ENCODE results near the gene PXYLP1.
A peak's percentile ranks its signal among the peaks of the same experiment; 100 is the strongest.

Gene PXYLP1

DNA sequence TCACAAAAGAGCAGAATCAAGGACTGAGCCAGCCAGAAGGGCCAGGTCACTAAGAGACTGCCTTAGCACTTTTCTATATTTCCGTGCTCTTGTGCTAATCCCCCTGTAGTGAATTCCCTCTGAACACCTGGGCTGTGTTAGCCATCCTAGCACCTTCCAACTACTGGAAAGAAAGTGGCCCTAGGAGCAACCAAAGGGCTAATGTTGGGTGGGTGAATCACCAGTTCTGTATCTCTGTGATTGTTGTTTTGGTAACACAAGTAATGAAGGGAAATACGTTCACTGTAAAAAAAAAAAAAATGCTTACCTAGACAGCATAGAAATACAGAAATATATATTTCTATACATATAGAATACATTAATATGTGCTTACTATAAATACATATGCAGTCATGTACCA lies 43.9 kb downstream of the PXYLP1 start:
- TF ChIP-seq, protein P1, sequence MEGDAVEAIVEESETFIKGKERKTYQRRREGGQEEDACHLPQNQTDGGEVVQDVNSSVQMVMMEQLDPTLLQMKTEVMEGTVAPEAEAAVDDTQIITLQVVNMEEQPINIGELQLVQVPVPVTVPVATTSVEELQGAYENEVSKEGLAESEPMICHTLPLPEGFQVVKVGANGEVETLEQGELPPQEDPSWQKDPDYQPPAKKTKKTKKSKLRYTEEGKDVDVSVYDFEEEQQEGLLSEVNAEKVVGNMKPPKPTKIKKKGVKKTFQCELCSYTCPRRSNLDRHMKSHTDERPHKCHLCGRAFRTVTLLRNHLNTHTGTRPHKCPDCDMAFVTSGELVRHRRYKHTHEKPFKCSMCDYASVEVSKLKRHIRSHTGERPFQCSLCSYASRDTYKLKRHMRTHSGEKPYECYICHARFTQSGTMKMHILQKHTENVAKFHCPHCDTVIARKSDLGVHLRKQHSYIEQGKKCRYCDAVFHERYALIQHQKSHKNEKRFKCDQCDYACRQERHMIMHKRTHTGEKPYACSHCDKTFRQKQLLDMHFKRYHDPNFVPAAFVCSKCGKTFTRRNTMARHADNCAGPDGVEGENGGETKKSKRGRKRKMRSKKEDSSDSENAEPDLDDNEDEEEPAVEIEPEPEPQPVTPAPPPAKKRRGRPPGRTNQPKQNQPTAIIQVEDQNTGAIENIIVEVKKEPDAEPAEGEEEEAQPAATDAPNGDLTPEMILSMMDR (conservative IDR thresholded peaks at IDR 0.05; ENCODE audit: low read depth) = no peak

DNA sequence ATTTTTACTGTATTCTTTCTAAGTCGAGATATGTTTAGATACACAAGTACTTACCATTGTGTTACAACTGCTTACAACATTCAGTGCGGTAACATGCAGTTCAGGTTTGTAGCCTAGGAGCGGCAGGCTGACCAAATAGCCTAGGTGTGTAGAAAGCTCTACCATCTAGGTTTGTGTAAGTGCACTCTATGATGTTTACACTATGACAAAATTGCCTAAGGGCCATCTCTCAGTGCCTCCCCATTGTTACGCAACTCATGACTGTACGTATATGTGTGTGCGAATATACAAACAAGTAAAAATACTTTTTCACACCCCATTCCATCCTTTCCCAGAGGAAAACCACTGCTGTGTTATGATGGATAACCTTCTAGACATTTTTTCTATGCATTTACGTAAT lies 44.3 kb downstream of the PXYLP1 start:
- DNase-seq (ENCODE audit: low spot score) = peak; percentile 86
- CTCF ChIA-PET = interaction anchor here (1.0 kb wide), 1 partner anchor 176 kb away, joined by 3 read pairs; no protein-coding TSS in a partner anchor
- TF ChIP-seq, protein P1 (conservative IDR thresholded peaks at IDR 0.05; ENCODE audit: low read depth) = no peak
- POLR2A ChIA-PET (ENCODE audit: low non-redundant PET) = no interaction called here
- no peak overlapping the region for H3K27ac ChIP-seq

More for the DNA sequence above, 43.9 kb downstream of the PXYLP1 start:
- H3K27ac ChIP-seq = no peak overlapping the region
- CTCF ChIA-PET = interaction anchor here (1.0 kb wide), 1 partner anchor 177 kb away, joined by 3 read pairs; no protein-coding TSS in a partner anchor
- POLR2A ChIA-PET (ENCODE audit: low non-redundant PET) = no interaction called here
- no peak for DNase-seq (ENCODE audit: low spot score)

DNA sequence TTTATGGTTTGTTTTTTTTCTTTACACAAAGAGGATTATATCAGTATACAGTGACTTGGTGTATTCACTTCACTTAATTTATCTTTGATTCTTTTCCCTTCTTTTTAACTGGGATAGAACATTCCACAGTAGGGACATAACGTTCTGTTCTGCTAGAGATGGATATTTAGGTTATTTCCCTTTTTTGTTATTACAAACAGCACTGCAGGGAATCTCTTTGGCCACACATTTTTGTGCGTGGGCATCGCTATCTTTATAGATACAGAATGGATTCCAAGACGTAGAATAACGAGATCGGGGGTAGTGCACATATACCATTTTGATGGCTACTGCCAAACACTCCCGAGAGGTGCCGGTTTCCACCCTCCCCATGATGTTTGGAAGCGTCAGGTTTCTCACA lies 44.8 kb downstream of the PXYLP1 start:
- ChIA-PET POLR2A (ENCODE audit: low non-redundant PET) (no interaction called here), CTCF (interaction anchor here (1.0 kb wide), 1 partner anchor 176 kb away, joined by 3 read pairs; no protein-coding TSS in a partner anchor)
- no peak overlapping the region for H3K27ac ChIP-seq
- TF ChIP-seq, protein P1 (conservative IDR thresholded peaks at IDR 0.05; ENCODE audit: low read depth) = no peak
- no peak for DNase-seq (ENCODE audit: low spot score)

DNA sequence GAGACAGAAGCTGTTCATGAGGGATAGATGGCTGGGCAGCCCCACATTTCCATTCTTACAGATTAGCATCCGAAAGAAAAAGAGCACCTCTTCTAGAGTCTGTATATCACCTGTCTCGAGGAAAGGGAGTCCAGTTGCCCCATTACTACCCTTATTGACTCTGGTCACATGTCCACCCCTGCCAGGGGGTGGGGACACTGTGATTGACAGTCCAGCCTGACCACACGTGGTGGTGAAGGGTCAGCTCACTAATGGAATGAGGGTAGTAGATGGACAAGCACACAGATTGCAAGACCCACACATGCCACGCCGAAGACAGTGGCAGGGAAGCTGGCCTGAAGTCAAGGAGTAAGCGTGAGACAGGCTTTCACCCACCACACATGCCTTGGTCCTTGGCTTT lies 45.8 kb downstream of the PXYLP1 start:
- ChIA-PET CTCF (no interaction called here), POLR2A (ENCODE audit: low non-redundant PET) (no interaction called here)
- DNase-seq (ENCODE audit: low spot score) = no peak
- no peak overlapping the region for H3K27ac ChIP-seq
- TF ChIP-seq, protein P1 (conservative IDR thresholded peaks at IDR 0.05; ENCODE audit: low read depth) = no peak

DNA sequence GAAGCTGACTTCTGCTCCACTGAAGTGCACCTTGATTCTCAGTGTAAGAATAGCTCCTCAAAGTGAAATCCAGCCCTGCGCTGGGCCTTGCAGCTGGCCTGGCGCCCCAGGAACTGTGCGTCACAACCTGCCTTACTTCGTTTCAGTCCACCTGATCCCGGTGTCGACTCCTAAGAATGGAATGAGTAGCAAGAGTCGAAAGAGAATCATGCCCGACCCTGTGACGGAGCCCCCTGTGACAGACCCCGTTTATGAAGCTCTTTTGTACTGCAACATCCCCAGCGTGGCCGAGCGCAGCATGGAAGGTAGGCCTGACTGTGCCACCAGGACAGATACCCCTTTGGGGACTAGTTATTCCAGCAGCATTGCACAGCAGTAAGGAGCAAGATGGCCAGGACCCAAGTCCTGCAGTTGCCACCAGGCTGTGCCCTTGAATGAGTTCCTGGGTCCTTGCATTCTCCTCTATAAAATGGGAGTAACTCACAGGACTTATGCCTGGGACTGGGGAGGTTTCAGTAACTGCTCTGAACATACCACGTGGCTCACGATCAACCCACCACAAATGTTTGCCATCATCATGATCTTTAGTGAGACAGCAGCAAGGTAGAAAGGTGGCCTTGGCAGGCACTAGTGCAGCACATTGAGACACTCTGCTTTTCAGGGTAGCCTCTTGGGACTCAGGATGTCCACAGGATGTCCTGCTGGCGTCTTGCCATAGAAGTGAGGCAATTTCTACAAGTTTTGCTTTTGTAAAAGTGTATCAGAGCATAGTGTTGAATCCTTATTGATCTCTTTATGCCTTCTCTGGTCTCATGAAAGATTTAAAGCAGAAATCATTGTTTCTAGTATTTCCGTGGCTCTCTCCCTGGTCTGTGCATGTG lies 46.8 kb downstream of the PXYLP1 start:
- TF ChIP-seq, protein P1 (conservative IDR thresholded peaks at IDR 0.05; ENCODE audit: low read depth) = no peak
- H3K27ac ChIP-seq = no peak overlapping the region
- POLR2A ChIA-PET (ENCODE audit: low non-redundant PET) = no interaction called here
- CTCF ChIA-PET = interaction anchor here (0.6 to 1.2 kb wide), 2 partner anchors 305 to 514 kb away, joined by 3 read pairs; no protein-coding TSS in a partner anchor
- DNase-seq (ENCODE audit: low spot score) = no peak

DNA sequence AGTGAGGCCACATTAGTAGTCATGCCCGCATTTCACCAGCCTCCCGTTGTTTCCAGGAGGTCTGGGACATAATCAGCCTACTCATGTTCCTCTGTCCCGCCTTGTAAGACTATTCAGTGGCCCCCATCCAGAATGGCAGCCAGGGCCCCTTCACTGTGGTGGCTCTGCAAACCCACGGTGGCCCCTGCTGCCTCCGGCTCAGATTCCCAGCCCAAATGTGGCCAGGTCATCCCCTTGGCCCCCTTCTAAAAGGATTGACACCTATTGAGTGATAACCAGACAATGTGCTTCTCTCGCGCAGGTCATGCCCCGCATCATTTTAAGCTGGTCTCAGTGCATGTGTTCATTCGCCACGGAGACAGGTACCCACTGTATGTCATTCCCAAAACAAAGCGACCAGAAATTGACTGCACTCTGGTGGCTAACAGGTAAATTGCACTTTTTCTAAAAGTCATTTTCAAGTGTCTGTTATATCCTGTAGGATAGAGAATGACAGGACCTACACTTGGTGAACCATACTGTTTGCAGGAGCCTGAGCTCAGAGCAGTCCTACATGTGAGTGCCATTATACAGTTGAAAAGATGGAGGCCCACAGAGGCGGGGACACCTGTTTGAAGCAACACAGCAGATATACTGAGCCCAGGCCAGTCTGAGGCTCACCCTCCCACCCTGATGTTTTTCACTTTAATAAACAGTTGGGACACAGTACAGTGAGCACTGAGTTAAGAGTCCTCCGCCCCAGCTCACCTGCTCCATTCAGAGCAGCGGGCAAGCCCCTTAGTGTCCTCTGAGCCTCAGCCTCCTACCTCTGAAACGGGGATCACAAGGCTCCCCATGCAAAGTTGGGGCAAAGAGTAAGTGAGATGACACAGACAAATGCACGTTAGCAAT lies 47.7 kb downstream of the PXYLP1 start:
- ChIA-PET CTCF (interaction anchor here (0.6 to 1.2 kb wide), 2 partner anchors 304 to 513 kb away, joined by 3 read pairs; no protein-coding TSS in a partner anchor), POLR2A (ENCODE audit: low non-redundant PET) (no interaction called here)
- no peak for DNase-seq (ENCODE audit: low spot score)
- TF ChIP-seq, protein P1 (conservative IDR thresholded peaks at IDR 0.05; ENCODE audit: low read depth) = peak; percentile 23; the same call in 1 of the 2 replicates
- no peak overlapping the region for H3K27ac ChIP-seq
